ENCODE measurements around the gene PADI1.

Gene PADI1

GRCh38 chr1:17204546-17205440 is at the start of gene PADI1:
Gene PADI1 (plus strand): TSS chr1:17205128. CDS start chr1:17205218, 90 bp downstream.
- DNase-seq (ENCODE audit: low read depth in 1 of 2, low spot score in 1 of 2): no peak

DNA sequence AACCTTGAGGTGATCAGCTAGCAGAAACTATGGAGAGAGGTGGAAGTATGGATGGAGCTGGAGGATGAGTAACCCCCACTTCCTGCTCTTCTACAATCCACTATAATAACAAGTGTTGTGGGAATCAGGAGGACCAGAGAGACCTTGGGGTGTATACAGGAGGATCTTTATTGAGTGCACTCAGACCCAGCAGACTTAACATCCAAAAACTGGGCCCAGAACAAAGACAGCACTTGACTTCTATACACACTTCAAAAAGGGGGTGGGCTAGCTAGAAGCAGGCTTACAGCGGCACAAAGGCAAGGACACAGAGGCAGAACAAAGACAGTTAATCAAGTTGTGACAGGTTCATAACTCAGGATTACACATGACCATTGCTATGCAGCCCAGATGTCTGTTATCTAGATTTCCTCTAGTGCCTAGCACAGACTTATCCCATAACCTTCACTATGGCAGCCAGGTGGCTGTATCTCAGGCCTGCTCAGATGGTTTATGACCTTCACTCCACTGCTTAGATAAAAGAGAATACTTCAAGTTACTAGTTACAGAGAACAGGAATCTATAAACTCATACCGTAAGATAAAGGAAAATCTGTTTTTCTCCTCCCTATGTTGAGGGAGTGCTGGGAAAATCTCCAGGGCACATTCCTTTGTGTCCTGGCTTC is 49.5 kb upstream of the PADI1 start:
- no peak for DNase-seq (ENCODE audit: low read depth in 1 of 2, low spot score in 1 of 2)

DNA sequence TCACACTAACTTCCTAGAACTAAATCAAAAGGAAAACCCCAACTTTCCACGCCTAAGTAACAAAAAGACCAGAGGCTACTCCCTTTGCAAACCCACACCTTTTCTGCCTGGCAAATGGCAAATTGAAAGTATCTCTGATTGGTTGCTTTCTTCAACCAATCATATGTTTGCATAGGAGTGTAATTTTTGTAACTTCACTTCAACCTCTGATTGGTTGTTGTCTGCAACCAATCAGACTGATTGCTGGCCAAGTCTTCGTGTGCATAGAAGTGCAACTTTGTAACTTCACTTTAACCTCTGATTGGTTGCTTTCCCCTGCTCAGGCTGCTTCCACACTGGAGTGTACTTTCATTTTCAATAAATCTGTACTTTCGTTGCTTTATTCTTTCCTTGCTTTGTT is 48.8 kb upstream of the PADI1 start:
- DNase-seq (ENCODE audit: low read depth in 1 of 2, low spot score in 1 of 2): no peak

GRCh38 chr1:17158961-17159360 is 46.0 kb upstream of the PADI1 start:
- DNase-seq (ENCODE audit: low read depth in 1 of 2, low spot score in 1 of 2): no peak

DNA sequence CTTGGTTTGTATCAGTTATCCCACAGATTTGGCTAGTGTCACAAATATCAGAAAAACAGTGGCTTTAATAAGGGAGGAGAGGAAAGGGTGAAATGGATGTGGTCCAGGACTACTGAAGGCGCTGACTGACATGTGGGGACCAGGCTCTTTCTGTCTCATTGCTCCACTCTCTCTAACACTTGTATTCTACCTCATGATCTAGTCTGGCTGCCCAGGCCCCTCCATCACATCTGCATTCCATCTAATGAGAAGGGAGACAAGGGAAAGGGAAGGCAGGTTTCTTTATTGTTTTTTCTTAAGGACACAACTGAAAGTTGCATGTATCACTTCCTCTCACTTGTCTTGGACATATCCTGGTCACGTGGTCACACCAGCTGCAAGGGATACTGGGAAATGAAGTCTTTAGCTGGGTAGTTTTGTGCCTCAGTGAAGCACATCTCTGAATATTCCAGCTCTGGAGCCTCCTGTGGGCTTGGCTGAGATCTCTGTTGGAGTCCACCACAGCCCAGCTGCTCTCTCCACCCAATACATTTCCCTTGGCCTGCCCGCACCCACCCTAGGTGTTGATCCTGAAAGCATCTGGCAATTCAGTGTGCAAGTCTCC is 43.7 kb upstream of the PADI1 start:
- no peak for DNase-seq (ENCODE audit: low read depth in 1 of 2, low spot score in 1 of 2)

DNA sequence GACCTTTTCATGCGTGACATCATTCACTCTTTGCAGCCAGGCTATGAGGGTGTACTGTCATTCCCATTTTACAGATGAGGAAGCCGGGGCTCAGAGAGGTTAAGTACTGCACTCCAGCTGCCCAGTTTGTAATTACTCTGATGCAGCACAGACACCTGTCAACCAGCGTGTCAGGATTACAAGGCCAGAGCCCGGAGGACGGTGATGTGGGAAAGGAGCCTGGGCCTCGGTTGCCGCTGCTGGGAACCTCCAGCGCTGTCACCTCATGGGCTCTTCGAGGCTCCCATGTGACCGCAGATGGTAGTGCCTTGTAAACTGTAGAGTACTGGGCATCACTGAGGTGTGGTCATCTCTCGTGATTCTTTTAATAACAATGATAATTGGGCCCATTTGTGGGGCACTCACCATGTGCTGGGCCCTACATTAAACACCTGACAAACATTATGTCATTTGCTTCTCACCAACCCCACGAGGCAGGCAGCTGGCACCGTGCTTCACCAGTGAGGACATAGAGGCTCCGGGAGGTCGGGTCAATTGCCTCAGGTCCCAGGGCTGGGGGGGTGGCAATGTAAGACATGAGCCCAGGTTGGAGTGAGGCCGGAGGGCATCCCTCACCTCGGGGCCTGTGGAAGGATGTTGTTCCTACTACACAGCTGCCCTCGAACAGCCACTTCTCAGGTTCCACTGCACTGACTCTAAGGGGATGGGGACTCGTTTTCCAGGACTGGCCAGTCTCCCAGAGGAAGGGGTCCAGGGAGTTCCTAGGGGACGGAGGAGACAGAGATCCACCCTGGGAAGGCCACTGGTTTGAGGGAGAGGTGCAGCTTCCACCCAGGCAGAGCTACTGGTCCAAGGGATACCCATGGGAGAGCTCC is 42.8 kb upstream of the PADI1 start:
- DNase-seq (ENCODE audit: low read depth in 1 of 2, low spot score in 1 of 2): no peak

DNA sequence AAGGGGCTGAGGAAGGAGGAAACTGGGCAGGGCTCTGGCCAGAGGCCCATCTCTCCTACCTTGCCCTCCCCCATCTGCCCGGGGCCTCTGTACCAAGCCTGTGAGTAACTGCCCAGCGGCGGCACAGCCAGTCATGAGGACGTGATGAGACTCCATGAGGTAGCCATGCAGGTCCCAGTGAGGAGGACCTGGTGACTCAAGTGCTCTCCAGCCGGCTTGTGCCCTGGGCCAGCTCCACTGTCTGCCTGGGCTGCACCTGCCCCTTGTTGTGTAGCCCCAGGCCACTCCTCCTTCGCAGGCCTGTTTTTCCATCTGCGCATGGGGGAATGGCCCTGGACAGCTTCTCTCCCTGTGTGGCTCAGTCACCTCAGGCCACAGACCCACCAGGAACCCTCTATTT is 42.0 kb upstream of the PADI1 start:
- DNase-seq (ENCODE audit: low read depth in 1 of 2, low spot score in 1 of 2): no peak

GRCh38 chr1:17163371-17163770 is 41.6 kb upstream of the PADI1 start:
- no peak for DNase-seq (ENCODE audit: low read depth in 1 of 2, low spot score in 1 of 2)

DNA sequence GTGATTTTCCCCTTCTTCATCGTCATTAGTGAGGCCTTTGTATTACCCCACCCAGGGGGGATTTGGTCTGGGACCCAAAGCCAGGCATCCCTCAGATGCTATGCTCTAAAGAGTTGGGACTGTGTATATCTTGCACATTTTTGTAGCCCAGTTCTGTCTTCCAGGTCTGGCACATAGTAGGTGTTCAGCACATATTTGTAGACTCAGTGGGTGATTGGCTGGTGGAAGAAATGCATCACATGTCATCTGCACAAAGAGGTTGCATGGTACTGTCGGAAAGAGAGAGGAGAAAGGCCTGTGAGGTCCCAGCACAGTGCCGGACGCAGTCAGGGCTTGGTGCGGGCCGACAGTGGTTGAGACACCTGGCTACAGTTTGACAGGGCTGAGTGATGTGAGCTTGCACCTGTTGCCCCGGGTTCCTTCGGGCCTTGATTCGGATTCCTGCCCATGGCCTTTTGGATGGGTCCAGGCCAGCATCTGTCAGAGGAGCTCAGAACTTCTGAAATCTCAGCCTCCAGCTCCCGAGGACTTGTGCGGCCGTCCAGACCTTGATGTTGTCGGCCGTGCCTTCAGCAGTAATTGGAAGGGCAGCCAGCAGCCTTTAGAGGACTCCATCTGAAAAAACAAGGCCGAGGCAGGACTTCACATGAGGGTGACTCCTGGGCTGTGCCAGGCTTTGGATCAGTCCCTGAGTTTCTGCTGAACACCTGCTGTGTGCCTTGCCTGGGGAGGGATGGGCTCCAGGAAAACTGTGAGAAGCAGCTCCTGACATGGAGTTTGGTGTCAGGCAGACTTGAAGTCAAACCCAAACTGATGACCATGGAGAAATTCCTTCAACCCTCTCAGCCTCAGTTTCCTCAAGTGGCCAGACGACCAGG is 40.9 kb upstream of the PADI1 start:
- no peak for DNase-seq (ENCODE audit: low read depth in 1 of 2, low spot score in 1 of 2)

DNA sequence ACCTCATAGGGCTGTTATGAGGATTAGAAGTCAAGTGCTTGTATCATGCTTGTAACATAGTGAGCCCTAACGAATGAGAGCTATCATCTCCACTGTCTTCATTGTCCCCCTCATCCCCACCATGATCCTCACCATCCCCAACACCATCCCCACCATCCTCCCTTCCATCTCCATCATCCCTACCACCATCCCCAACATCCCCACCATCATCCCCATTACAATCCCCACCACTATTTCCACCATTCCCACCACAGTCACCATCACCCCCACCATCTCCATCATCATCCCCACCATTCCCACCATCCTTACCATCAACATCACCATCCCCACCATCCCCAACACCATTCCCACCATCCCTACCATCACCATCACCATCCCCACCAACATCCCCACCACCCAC is 39.1 kb upstream of the PADI1 start:
- DNase-seq (ENCODE audit: low read depth in 1 of 2, low spot score in 1 of 2): no peak

- DNase-seq (ENCODE audit: low read depth in 1 of 2, low spot score in 1 of 2): no peak
Measured at GRCh38 chr1:17167041-17167785, 37.7 kb upstream of the PADI1 start.

- no peak for DNase-seq (ENCODE audit: low read depth in 1 of 2, low spot score in 1 of 2)
Measured at GRCh38 chr1:17167786-17168090, 37.2 kb upstream of the PADI1 start.

GRCh38 chr1:17168091-17168876 is 36.6 kb upstream of the PADI1 start:
- no peak for DNase-seq (ENCODE audit: low read depth in 1 of 2, low spot score in 1 of 2)

GRCh38 chr1:17170571-17170970 is 34.4 kb upstream of the PADI1 start:
- DNase-seq (ENCODE audit: low read depth in 1 of 2, low spot score in 1 of 2): no peak

GRCh38 chr1:17173217-17173616 is 31.7 kb upstream of the PADI1 start:
- no peak for DNase-seq (ENCODE audit: low read depth in 1 of 2, low spot score in 1 of 2)

DNA sequence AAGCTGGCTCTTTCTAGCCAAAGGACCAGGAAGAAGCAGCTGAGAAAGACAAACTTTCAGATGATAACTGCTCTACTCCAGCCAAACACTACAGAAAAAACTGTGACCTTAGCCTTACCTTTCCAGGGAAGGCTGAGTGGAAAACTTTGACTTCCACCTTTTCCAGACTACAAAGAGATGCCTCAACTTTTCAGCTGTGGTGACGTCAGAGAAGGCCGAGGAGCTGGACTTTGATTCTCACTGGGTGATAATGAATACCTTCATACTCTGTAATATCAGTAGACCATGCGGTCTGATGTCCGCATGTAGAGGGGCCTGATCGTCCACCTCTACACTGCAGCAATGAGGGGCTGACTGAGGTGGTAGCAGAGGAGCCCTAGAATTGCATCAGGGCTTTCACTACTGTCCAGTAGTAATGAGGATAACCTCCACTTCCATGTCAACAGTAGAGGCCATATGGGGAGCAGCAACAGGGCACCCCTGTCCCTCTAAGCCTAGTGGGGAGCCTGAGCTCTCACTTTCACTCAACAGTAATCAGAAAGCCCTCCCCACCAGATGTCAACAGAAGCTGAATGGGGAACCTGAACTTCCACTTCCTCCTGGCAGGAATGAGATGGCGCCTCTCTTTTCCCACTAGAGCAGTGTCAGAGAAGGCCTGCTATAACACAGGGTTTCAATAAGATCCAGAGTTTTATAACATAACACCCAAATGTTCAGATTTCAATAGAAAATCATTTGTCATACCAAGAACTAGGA is 28.4 kb upstream of the PADI1 start:
- DNase-seq (ENCODE audit: low read depth in 1 of 2, low spot score in 1 of 2): no peak

DNA sequence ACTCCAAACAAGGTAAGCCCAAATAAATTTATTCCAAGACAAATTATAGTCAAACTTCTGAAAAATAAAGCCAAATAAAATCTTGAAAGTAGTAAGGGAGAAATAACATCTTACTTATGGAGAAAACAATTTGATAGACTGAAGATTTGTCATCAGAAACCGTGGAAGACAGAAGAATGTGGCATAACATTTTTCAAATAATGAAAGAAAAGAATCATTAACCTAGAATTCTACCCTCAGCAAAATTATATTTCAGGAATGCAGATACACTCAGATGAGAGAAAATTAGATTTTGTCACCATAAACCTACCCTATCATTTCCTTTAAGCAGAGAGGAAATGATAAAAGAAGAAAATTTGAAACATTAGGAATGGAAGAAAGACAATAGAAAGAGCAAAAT is 27.3 kb upstream of the PADI1 start:
- no peak for DNase-seq (ENCODE audit: low read depth in 1 of 2, low spot score in 1 of 2)

- DNase-seq (ENCODE audit: low read depth in 1 of 2, low spot score in 1 of 2): no peak
Measured at GRCh38 chr1:17181781-17182464, 23.0 kb upstream of the PADI1 start.

All from activated T-helper 1 cell treated with anti-CD3 and anti-CD28 coated beads, Interleukin-2, amount 50 U/mL, for 16 hours (primary cell).